ENCODE results near the gene PLCG1. TPM values are rescaled to one million over a fixed set of nuclear protein-coding genes. Genes with fewer than 3 reads are reported as not detected.

Gene PLCG1
- polyA plus RNA-seq, 4 donors: 27.6 to 106 (median 51.2) TPM

DNA sequence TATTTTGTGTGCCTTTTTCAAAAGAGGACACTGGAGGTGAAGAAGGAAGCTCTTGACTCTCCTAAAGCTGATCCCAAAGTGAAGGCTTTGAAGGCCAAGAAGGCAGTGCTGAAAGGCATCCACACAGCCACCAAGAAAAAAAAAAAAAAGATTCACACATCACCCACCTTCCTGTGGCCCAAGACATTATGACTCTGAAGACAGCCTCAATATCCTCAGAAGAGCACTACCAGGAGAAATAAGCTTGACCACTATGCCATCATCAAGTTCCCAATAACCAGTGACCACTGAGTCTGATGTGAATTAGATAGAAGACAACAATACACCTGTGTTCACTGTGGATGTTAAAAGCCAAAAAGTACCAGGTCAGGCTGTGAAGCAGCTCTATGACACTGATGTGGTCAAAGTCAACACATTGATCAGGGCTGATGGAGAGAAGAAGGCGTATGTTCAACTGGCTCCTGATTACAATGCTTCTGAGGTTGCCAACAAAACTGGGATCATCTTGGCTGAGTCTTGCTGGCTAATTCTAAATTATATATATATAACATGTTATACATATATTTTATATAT, 59.4 kb downstream of the PLCG1 start:
- FAIRE-seq: no peak
- 97 to 100% (median 98%) methylated on average over 1 of the region's 1 CpG for WGBS, 3 donors
- no peak overlapping the region for H3K27ac ChIP-seq (ENCODE audit: low read depth in 1 of 3, low read length in 2 of 3)
- no peak for DNase-seq
- H3K4me1 ChIP-seq (ENCODE audit: control insufficient read depth in 3 of 3, insufficient read depth in 2 of 3, low read depth in 1 of 3, low read length in 2 of 3): no peaks in the 10 kb centered on the region
- peaks cover 0 to 18% (median 0%) of the 10 kb centered on the region in 3 donors for H3K36me3 ChIP-seq (ENCODE audit: control insufficient read depth in 3 of 3, insufficient read depth in 2 of 3, low read depth in 1 of 3, low read length in 3 of 3)
- no peaks in the 10 kb centered on the region for H3K27me3 ChIP-seq (ENCODE audit: control insufficient read depth in 3 of 3, insufficient read depth in 3 of 3, low read length in 3 of 3)
- no peak overlapping the region for H3K4me3 ChIP-seq (ENCODE audit: low read depth in 1 of 3, low read length in 3 of 3)
- H3K9me3 ChIP-seq (ENCODE audit: control insufficient read depth in 2 of 2, insufficient read depth in 1 of 2, low read depth in 1 of 2, low read length in 1 of 2): peaks cover 0 to 53% of the 10 kb centered on the region in 2 donors

GRCh38 chr20:41198443-41198842, 61.1 kb downstream of the PLCG1 start:
- H3K27ac ChIP-seq (ENCODE audit: low read depth in 1 of 3, low read length in 2 of 3): no peak overlapping the region
- FAIRE-seq: no peak
- H3K36me3 ChIP-seq (ENCODE audit: control insufficient read depth in 3 of 3, insufficient read depth in 2 of 3, low read depth in 1 of 3, low read length in 3 of 3): peaks cover 0 to 25% (median under 1%) of the 10 kb centered on the region in 3 donors
- no peaks in the 10 kb centered on the region for H3K4me1 ChIP-seq (ENCODE audit: control insufficient read depth in 3 of 3, insufficient read depth in 2 of 3, low read depth in 1 of 3, low read length in 2 of 3)
- H3K9me3 ChIP-seq (ENCODE audit: control insufficient read depth in 2 of 2, insufficient read depth in 1 of 2, low read depth in 1 of 2, low read length in 1 of 2): peaks cover 0 to 50% of the 10 kb centered on the region in 2 donors
- 95 to 97% (median 97%) methylated on average over 4 of the region's 4 CpGs for WGBS, 3 donors
- DNase-seq: no peak
- no peaks in the 10 kb centered on the region for H3K27me3 ChIP-seq (ENCODE audit: control insufficient read depth in 3 of 3, insufficient read depth in 3 of 3, low read length in 3 of 3)
- no peak overlapping the region for H3K4me3 ChIP-seq (ENCODE audit: low read depth in 1 of 3, low read length in 3 of 3)

GRCh38 chr20:41200446-41201202, 63.3 kb downstream of the PLCG1 start:
- H3K9me3 ChIP-seq (ENCODE audit: control insufficient read depth in 2 of 2, insufficient read depth in 1 of 2, low read depth in 1 of 2, low read length in 1 of 2): peaks cover 0 to 43% of the 10 kb centered on the region in 2 donors
- no peak overlapping the region for H3K27ac ChIP-seq (ENCODE audit: low read depth in 1 of 3, low read length in 2 of 3)
- H3K36me3 ChIP-seq (ENCODE audit: control insufficient read depth in 3 of 3, insufficient read depth in 2 of 3, low read depth in 1 of 3, low read length in 3 of 3): peaks cover 0 to 38% (median 1%) of the 10 kb centered on the region in 3 donors
- no peaks in the 10 kb centered on the region for H3K4me1 ChIP-seq (ENCODE audit: control insufficient read depth in 3 of 3, insufficient read depth in 2 of 3, low read depth in 1 of 3, low read length in 2 of 3)
- FAIRE-seq (no peak), DNase-seq (no peak)
- H3K4me3 ChIP-seq (ENCODE audit: low read depth in 1 of 3, low read length in 3 of 3): no peak overlapping the region
- 82 to 96% (median 87%) methylated on average over 3 of the region's 3 CpGs for WGBS, 3 donors
- H3K27me3 ChIP-seq (ENCODE audit: control insufficient read depth in 3 of 3, insufficient read depth in 3 of 3, low read length in 3 of 3): no peaks in the 10 kb centered on the region

GRCh38 chr20:41201760-41202159, 64.4 kb downstream of the PLCG1 start:
- FAIRE-seq (no peak), DNase-seq (no peak)
- Histone ChIP-seq H3K36me3 (ENCODE audit: control insufficient read depth in 3 of 3, insufficient read depth in 2 of 3, low read depth in 1 of 3, low read length in 3 of 3) (peaks cover 0 to 38% (median 1%) of the 10 kb centered on the region in 3 donors), H3K4me3 (ENCODE audit: low read depth in 1 of 3, low read length in 3 of 3) (no peak overlapping the region), H3K27me3 (ENCODE audit: control insufficient read depth in 3 of 3, insufficient read depth in 3 of 3, low read length in 3 of 3) (no peaks in the 10 kb centered on the region), H3K4me1 (ENCODE audit: control insufficient read depth in 3 of 3, insufficient read depth in 2 of 3, low read depth in 1 of 3, low read length in 2 of 3) (no peaks in the 10 kb centered on the region), H3K9me3 (ENCODE audit: control insufficient read depth in 2 of 2, insufficient read depth in 1 of 2, low read depth in 1 of 2, low read length in 1 of 2) (peaks cover 0 to 40% of the 10 kb centered on the region in 2 donors), H3K27ac (ENCODE audit: low read depth in 1 of 3, low read length in 2 of 3) (no peak overlapping the region)
- 95 to 100% (median 97%) methylated on average over 8 of the region's 8 CpGs for WGBS, 3 donors

DNA sequence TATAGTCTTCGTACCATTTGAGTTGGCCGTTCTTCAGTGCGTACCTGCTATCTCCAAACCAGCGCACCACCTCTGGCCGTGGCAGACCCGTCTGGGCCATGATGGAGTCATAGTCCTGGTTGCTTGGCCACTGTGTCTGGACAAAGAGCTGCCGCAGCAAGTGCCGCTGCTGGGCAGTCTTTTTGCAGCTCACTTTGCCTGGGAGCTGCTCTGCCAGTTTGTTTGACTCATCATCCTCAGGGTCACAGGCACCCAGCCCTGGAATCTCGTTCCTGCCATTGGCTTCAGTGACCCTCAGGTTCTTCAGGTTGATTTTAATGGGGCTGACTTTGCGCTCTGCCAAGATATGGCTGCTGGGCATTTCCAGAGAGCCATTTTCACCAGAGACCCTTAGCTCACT, 65.1 kb downstream of the PLCG1 start:
- DNase-seq (no peak), FAIRE-seq (no peak)
- 93 to 96% (median 95%) methylated on average over 10 of the region's 10 CpGs for WGBS, 3 donors

GRCh38 chr20:41203660-41204059, 66.3 kb downstream of the PLCG1 start:
- Histone ChIP-seq H3K36me3 (ENCODE audit: control insufficient read depth in 3 of 3, insufficient read depth in 2 of 3, low read depth in 1 of 3, low read length in 3 of 3) (peaks cover 0 to 38% (median 1%) of the 10 kb centered on the region in 3 donors), H3K27me3 (ENCODE audit: control insufficient read depth in 3 of 3, insufficient read depth in 3 of 3, low read length in 3 of 3) (no peaks in the 10 kb centered on the region), H3K4me1 (ENCODE audit: control insufficient read depth in 3 of 3, insufficient read depth in 2 of 3, low read depth in 1 of 3, low read length in 2 of 3) (no peaks in the 10 kb centered on the region), H3K4me3 (ENCODE audit: low read depth in 1 of 3, low read length in 3 of 3) (no peak overlapping the region), H3K27ac (ENCODE audit: low read depth in 1 of 3, low read length in 2 of 3) (no peak overlapping the region), H3K9me3 (ENCODE audit: control insufficient read depth in 2 of 2, insufficient read depth in 1 of 2, low read depth in 1 of 2, low read length in 1 of 2) (peaks cover 0 to 34% of the 10 kb centered on the region in 2 donors)
- 96 to 98% (median 96%) methylated on average over 9 of the region's 9 CpGs for WGBS, 3 donors
- no peak for FAIRE-seq
- DNase-seq: no peak

More for the DNA sequence above, 65.1 kb downstream of the PLCG1 start:
- H3K27ac ChIP-seq (ENCODE audit: low read depth in 1 of 3, low read length in 2 of 3): no peak overlapping the region
- no peak overlapping the region for H3K4me3 ChIP-seq (ENCODE audit: low read depth in 1 of 3, low read length in 3 of 3)
- peaks cover 0 to 38% of the 10 kb centered on the region in 2 donors for H3K9me3 ChIP-seq (ENCODE audit: control insufficient read depth in 2 of 2, insufficient read depth in 1 of 2, low read depth in 1 of 2, low read length in 1 of 2)
- no peaks in the 10 kb centered on the region for H3K4me1 ChIP-seq (ENCODE audit: control insufficient read depth in 3 of 3, insufficient read depth in 2 of 3, low read depth in 1 of 3, low read length in 2 of 3)
- no peaks in the 10 kb centered on the region for H3K27me3 ChIP-seq (ENCODE audit: control insufficient read depth in 3 of 3, insufficient read depth in 3 of 3, low read length in 3 of 3)
- peaks cover 0 to 38% (median 1%) of the 10 kb centered on the region in 3 donors for H3K36me3 ChIP-seq (ENCODE audit: control insufficient read depth in 3 of 3, insufficient read depth in 2 of 3, low read depth in 1 of 3, low read length in 3 of 3)

- H3K36me3 ChIP-seq (ENCODE audit: control insufficient read depth in 3 of 3, insufficient read depth in 2 of 3, low read depth in 1 of 3, low read length in 3 of 3): peaks cover 0 to 37% (median 1%) of the 10 kb centered on the region in 3 donors
- DNase-seq (no peak), FAIRE-seq (no peak)
Observed at GRCh38 chr20:41204304-41205265, 67.2 kb downstream of the PLCG1 start.

GRCh38 chr20:41205313-41205712, 68.0 kb downstream of the PLCG1 start:
- no peak for FAIRE-seq
- Histone ChIP-seq H3K9me3 (ENCODE audit: control insufficient read depth in 2 of 2, insufficient read depth in 1 of 2, low read depth in 1 of 2, low read length in 1 of 2) (peaks cover 0 to 21% of the 10 kb centered on the region in 2 donors), H3K27me3 (ENCODE audit: control insufficient read depth in 3 of 3, insufficient read depth in 3 of 3, low read length in 3 of 3) (no peaks in the 10 kb centered on the region), H3K4me1 (ENCODE audit: control insufficient read depth in 3 of 3, insufficient read depth in 2 of 3, low read depth in 1 of 3, low read length in 2 of 3) (no peaks in the 10 kb centered on the region), H3K4me3 (ENCODE audit: low read depth in 1 of 3, low read length in 3 of 3) (no peak overlapping the region), H3K27ac (ENCODE audit: low read depth in 1 of 3, low read length in 2 of 3) (no peak overlapping the region), H3K36me3 (ENCODE audit: control insufficient read depth in 3 of 3, insufficient read depth in 2 of 3, low read depth in 1 of 3, low read length in 3 of 3) (peaks cover 0 to 34% (median 1%) of the 10 kb centered on the region in 3 donors)
- 87 to 93% (median 87%) methylated on average over 11 of the region's 11 CpGs for WGBS, 3 donors
- no peak for DNase-seq

More at GRCh38 chr20:41204304-41205265, 67.2 kb downstream of the PLCG1 start:
- Histone ChIP-seq H3K27me3 (ENCODE audit: control insufficient read depth in 3 of 3, insufficient read depth in 3 of 3, low read length in 3 of 3) (no peaks in the 10 kb centered on the region), H3K27ac (ENCODE audit: low read depth in 1 of 3, low read length in 2 of 3) (no peak overlapping the region), H3K4me3 (ENCODE audit: low read depth in 1 of 3, low read length in 3 of 3) (no peak overlapping the region), H3K4me1 (ENCODE audit: control insufficient read depth in 3 of 3, insufficient read depth in 2 of 3, low read depth in 1 of 3, low read length in 2 of 3) (no peaks in the 10 kb centered on the region), H3K9me3 (ENCODE audit: control insufficient read depth in 2 of 2, insufficient read depth in 1 of 2, low read depth in 1 of 2, low read length in 1 of 2) (peaks cover 0 to 28% of the 10 kb centered on the region in 2 donors)
- 93 to 96% (median 94%) methylated on average over 8 of the region's 8 CpGs for WGBS, 3 donors

All from small intestine (tissue), 7 donors.